Activated naive CD8-positive, alpha-beta T cell treated with anti-CD3 and anti-CD28 coated beads for 36 hours (primary cell): ENCODE data around the gene MFSD12. TPM values are rescaled to one million over a fixed set of nuclear protein-coding genes. Genes with fewer than 3 reads are reported as not detected.

Source experiments
- total RNA-seq, 2 experiments: library from RNA; stranded (reverse); gene quantifications; one replicate each; pipeline ENCODE4 v1.2.3, GENCODE V29; 2021

MFSD12 gene
- total RNA-seq, 2 experiments from 2014 or later, result 73.2 to 76.1 TPM

Other genes starting within 250 kb of the MFSD12 start
- gene NFIC, start 191.0 kb downstream of the MFSD12 start, total RNA-seq, result 10 to 100 TPM; 19.0 to 19.5 TPM
- 1 to 10 TPM; 2.2 to 2.5 TPM for gene SMIM24, start 77.1 kb downstream of the MFSD12 start, total RNA-seq
- not detected for gene SMIM44, start 74.1 kb downstream of the MFSD12 start, total RNA-seq
- gene DOHH, start 56.9 kb downstream of the MFSD12 start, total RNA-seq, result 10 to 100 TPM; 17.2 to 18.3 TPM
- 10 to 100 TPM; 32.6 to 39.6 TPM for gene FZR1, start 51.3 kb downstream of the MFSD12 start, total RNA-seq
- 1 to 10 TPM; 1.2 to 2.2 TPM for gene TEKTIP1, start 18.4 kb downstream of the MFSD12 start, total RNA-seq
- 10 to 100 TPM; 37.1 to 41.6 TPM for gene HMG20B, start 15.4 kb upstream of the MFSD12 start, total RNA-seq
- gene GIPC3, start 27.9 kb upstream of the MFSD12 start, total RNA-seq, result under 1 TPM; 0.32 to 0.43 TPM
- gene TBXA2R, start 49.3 kb upstream of the MFSD12 start, total RNA-seq, result 1 to 10 TPM; 2.8 to 3.1 TPM
- 10 to 100 TPM; 33.0 to 34.4 TPM for gene CACTIN, start 69.2 kb upstream of the MFSD12 start, total RNA-seq
- gene PIP5K1C, start 142.9 kb upstream of the MFSD12 start, total RNA-seq, result 10 to 100 TPM; 12.9 to 14.8 TPM
- under 1 TPM; 0.24 to 0.39 TPM for gene TJP3, start 150.8 kb upstream of the MFSD12 start, total RNA-seq
- 10 to 100 TPM; 21.4 to 21.9 TPM for gene APBA3, start 204.1 kb upstream of the MFSD12 start, total RNA-seq
- gene MRPL54, start 205.1 kb upstream of the MFSD12 start, total RNA-seq, result 10 to 100 TPM; 76.9 to 81.5 TPM
- gene RAX2, start 214.6 kb upstream of the MFSD12 start, total RNA-seq, result not detected
- gene MATK, start 228.8 kb upstream of the MFSD12 start, total RNA-seq, result 10 to 100 TPM; 32.1 to 33.8 TPM